HepG2 (cell line): ENCODE measurements around the gene MYO9A. TPM values are rescaled to one million over a fixed set of nuclear protein-coding genes. Genes with fewer than 3 reads are reported as not detected.

ENCODE experiments used
- BORCS8-MEF2B ChIP-seq: sonication (generic); formaldehyde crosslinking; IDR thresholded peaks from 2 replicates; pipeline ENCODE4 v1.8.0; 2022; ENCODE audit warnings: mild to moderate bottlenecking, missing genetic modification reagents
- HNF4G ChIP-seq, 2 experiments: sonication (generic) in 1 of 2; formaldehyde crosslinking in 1 of 2; IDR thresholded peaks; 2 replicates each; pipeline versions ENCODE4 v1.4.0 to v1.6.1; 2011 to 2020; ENCODE audit warnings: borderline replicate concordance in 2 of 2, low read depth in 2 of 2, mild to moderate bottlenecking in 2 of 2, low read length in 1 of 2, missing genetic modification reagents in 1 of 2, moderate library complexity in 1 of 2
- NFIC ChIP-seq: IDR thresholded peaks from 2 replicates; pipeline ENCODE4 v1.6.1; 2012; ENCODE audit warnings: mild to moderate bottlenecking, low read length, inconsistent platforms
- NR2F1 ChIP-seq, 2 experiments: fragments of 450-650 bp in 1 of 2; formaldehyde crosslinking in 1 of 2; IDR thresholded peaks; 2 replicates each; pipeline versions ENCODE4 v1.5.0 to v1.6.1; 2016 to 2020; ENCODE audit warnings: mild to moderate bottlenecking in 1 of 2, missing compliant biosample characterization in 1 of 2, missing genetic modification reagents in 1 of 2, moderate library complexity in 1 of 2
- NR3C1 ChIP-seq: sonication (generic); formaldehyde crosslinking; IDR thresholded peaks from 2 replicates; pipeline ENCODE4 v1.4.0; 2020; ENCODE audit warnings: missing genetic modification reagents
- ZNF558 ChIP-seq: sonication (generic); formaldehyde crosslinking; IDR thresholded peaks from 2 replicates; pipeline ENCODE4 v1.9.0; 2022; ENCODE audit warnings: mild to moderate bottlenecking, missing genetic modification reagents, borderline replicate concordance
- ZNF777 ChIP-seq: sonication (generic); formaldehyde crosslinking; IDR thresholded peaks from 2 replicates; pipeline ENCODE4 v1.4.0; 2020; ENCODE audit warnings: missing genetic modification reagents
- ZNF839 ChIP-seq: sonication (generic); formaldehyde crosslinking; IDR thresholded peaks from 2 replicates; pipeline ENCODE4 v1.4.0; 2020; ENCODE audit warnings: missing genetic modification reagents, mild to moderate bottlenecking, borderline replicate concordance
- polyA plus RNA-seq, 8 experiments: library from polyadenylated mRNA; depleted of rRNA in 3 of 8; stranded (reverse) in 7 of 8; unstranded in 1 of 8; fragments of >200 nt; fragmentation: Illumina TruSeq in 4 of 8; extraction: Trizol in 4 of 8; gene quantifications; 2 replicates each; pipeline versions ENCODE4 v1.2.1 to v1.2.3, GENCODE V29; 2011 to 2016; ENCODE audit warnings: low read depth in 4 of 8, missing spikeins in 1 of 8, mixed read lengths in 1 of 8; ENCODE audit not compliant: insufficient read depth in 1 of 8
- total RNA-seq, 5 experiments: library from RNA; depleted of rRNA; stranded (reverse); fragments of >200 nt; fragmentation: Illumina TruSeq; extraction: Trizol; gene quantifications; 2 replicates each; pipeline ENCODE4 v1.2.3, GENCODE V29; 2016; ENCODE audit warnings: low read depth in 1 of 5
- TF ChIP-seq, protein P1 (sequence below): sonication (generic); formaldehyde crosslinking; IDR thresholded peaks from 2 replicates; pipeline ENCODE4 v1.5.0; 2020; ENCODE audit warnings: missing genetic modification reagents, mild to moderate bottlenecking, borderline replicate concordance
- TF ChIP-seq, protein P2 (sequence below): sonication (generic); formaldehyde crosslinking; IDR thresholded peaks from 2 replicates; pipeline ENCODE4 v1.4.0; 2020; ENCODE audit warnings: mild to moderate bottlenecking, missing genetic modification reagents
- TF ChIP-seq, protein P3 (sequence below): sonication (generic); formaldehyde crosslinking; IDR thresholded peaks from 2 replicates; pipeline ENCODE4 v1.9.0; 2021; ENCODE audit warnings: missing genetic modification reagents, mild to moderate bottlenecking, borderline replicate concordance
- TF ChIP-seq, protein P4 (sequence below): sonication (generic); formaldehyde crosslinking; IDR thresholded peaks from 2 replicates; pipeline ENCODE4 v1.4.0; 2020; ENCODE audit warnings: missing genetic modification reagents
- TF ChIP-seq, protein P5 (sequence below): sonication (generic); formaldehyde crosslinking; IDR thresholded peaks from 2 replicates; pipeline ENCODE4 v1.4.0; 2020; ENCODE audit warnings: missing genetic modification reagents
- TF ChIP-seq, protein P6 (sequence below), 2 experiments: sonication (generic) in 1 of 2; formaldehyde crosslinking in 1 of 2; IDR thresholded peaks; 2 replicates each; pipeline versions ENCODE4 v1.4.0 to v1.6.1; 2016 to 2020; ENCODE audit warnings: borderline replicate concordance in 1 of 2, low read depth in 1 of 2, mild to moderate bottlenecking in 1 of 2, missing genetic modification reagents in 1 of 2

Gene MYO9A
- total and polyA plus RNA-seq, 2 of the 13 experiments (the other 11 are each of a cell fraction or from before 2014, with no cell fraction given): 4.8 to 15.3 TPM

DNA sequence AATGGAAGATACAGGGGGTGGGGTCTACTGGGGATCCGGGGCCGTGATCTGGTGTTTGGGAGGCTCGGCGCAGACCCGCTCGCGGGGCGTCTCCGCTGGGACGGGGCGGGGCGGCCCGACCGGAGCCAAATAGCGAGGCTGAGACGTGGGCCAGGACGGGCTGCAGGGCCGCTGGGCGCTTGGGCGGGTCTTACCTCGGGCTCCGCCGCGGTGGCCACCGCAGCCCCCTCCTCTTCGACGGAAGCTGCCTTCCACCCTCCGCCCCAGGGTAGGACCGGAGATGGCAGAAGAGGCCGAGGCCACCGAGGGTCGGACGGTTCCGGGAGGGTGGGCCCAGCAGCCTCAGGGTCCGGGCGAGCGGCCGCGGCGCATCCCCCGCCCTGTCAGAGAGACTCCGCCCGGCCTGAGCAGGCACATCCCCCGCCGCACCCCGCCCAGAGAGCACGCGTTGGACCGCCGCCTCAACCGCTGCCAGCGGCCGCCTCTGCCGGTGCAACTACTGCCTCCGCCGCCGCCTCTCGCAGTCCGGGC, 399 bp downstream of the MYO9A start (continued):
- TF ChIP-seq, protein P1, sequence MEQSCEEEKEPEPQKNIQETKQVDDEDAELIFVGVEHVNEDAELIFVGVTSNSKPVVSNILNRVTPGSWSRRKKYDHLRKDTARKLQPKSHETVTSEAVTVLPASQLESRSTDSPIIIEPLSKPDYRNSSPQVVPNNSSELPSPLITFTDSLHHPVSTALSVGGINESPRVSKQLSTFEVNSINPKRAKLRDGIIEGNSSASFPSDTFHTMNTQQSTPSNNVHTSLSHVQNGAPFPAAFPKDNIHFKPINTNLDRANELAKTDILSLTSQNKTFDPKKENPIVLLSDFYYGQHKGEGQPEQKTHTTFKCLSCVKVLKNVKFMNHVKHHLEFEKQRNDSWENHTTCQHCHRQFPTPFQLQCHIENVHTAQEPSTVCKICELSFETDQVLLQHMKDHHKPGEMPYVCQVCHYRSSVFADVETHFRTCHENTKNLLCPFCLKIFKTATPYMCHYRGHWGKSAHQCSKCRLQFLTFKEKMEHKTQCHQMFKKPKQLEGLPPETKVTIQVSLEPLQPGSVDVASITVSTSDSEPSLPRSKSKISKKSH (CRISPR knock-in tag): 0 out of 2 replicates have a peak, but pooled peaks have one; percentile 17
- TF ChIP-seq ZNF558 (no peak), ZNF777 (CRISPR knock-in tag) (peak; percentile 94), NFIC (no peak), BORCS8-MEF2B (CRISPR knock-in tag) (peak; percentile 19; the same call in 1 of the 2 replicates), HNF4G (IDR thresholded peaks at IDR 0.05; ENCODE audit: borderline replicate concordance, low read depth, low read length) (no peak), HNF4G (CRISPR knock-in tag; IDR thresholded peaks at IDR 0.05; ENCODE audit: borderline replicate concordance, low read depth) (no peak), NR2F1 (CRISPR knock-in tag; IDR thresholded peaks at IDR 0.05) (no peak), NR3C1 (no peak), ZNF839 (no peak)
- TF ChIP-seq, protein P2, sequence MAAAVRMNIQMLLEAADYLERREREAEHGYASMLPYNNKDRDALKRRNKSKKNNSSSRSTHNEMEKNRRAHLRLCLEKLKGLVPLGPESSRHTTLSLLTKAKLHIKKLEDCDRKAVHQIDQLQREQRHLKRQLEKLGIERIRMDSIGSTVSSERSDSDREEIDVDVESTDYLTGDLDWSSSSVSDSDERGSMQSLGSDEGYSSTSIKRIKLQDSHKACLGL (CRISPR knock-in tag): peak; percentile 83; the same call in 1 of the 2 replicates
- TF ChIP-seq, protein P3, sequence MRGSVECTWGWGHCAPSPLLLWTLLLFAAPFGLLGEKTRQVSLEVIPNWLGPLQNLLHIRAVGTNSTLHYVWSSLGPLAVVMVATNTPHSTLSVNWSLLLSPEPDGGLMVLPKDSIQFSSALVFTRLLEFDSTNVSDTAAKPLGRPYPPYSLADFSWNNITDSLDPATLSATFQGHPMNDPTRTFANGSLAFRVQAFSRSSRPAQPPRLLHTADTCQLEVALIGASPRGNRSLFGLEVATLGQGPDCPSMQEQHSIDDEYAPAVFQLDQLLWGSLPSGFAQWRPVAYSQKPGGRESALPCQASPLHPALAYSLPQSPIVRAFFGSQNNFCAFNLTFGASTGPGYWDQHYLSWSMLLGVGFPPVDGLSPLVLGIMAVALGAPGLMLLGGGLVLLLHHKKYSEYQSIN (CRISPR knock-in tag): no peak
- TF ChIP-seq, protein P4, sequence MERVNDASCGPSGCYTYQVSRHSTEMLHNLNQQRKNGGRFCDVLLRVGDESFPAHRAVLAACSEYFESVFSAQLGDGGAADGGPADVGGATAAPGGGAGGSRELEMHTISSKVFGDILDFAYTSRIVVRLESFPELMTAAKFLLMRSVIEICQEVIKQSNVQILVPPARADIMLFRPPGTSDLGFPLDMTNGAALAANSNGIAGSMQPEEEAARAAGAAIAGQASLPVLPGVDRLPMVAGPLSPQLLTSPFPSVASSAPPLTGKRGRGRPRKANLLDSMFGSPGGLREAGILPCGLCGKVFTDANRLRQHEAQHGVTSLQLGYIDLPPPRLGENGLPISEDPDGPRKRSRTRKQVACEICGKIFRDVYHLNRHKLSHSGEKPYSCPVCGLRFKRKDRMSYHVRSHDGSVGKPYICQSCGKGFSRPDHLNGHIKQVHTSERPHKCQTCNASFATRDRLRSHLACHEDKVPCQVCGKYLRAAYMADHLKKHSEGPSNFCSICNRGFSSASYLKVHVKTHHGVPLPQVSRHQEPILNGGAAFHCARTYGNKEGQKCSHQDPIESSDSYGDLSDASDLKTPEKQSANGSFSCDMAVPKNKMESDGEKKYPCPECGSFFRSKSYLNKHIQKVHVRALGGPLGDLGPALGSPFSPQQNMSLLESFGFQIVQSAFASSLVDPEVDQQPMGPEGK (CRISPR knock-in tag): no peak
- TF ChIP-seq, protein P5, sequence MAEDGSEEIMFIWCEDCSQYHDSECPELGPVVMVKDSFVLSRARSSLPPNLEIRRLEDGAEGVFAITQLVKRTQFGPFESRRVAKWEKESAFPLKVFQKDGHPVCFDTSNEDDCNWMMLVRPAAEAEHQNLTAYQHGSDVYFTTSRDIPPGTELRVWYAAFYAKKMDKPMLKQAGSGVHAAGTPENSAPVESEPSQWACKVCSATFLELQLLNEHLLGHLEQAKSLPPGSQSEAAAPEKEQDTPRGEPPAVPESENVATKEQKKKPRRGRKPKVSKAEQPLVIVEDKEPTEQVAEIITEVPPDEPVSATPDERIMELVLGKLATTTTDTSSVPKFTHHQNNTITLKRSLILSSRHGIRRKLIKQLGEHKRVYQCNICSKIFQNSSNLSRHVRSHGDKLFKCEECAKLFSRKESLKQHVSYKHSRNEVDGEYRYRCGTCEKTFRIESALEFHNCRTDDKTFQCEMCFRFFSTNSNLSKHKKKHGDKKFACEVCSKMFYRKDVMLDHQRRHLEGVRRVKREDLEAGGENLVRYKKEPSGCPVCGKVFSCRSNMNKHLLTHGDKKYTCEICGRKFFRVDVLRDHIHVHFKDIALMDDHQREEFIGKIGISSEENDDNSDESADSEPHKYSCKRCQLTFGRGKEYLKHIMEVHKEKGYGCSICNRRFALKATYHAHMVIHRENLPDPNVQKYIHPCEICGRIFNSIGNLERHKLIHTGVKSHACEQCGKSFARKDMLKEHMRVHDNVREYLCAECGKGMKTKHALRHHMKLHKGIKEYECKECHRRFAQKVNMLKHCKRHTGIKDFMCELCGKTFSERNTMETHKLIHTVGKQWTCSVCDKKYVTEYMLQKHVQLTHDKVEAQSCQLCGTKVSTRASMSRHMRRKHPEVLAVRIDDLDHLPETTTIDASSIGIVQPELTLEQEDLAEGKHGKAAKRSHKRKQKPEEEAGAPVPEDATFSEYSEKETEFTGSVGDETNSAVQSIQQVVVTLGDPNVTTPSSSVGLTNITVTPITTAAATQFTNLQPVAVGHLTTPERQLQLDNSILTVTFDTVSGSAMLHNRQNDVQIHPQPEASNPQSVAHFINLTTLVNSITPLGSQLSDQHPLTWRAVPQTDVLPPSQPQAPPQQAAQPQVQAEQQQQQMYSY (CRISPR knock-in tag): no peak
- TF ChIP-seq, protein P6, sequence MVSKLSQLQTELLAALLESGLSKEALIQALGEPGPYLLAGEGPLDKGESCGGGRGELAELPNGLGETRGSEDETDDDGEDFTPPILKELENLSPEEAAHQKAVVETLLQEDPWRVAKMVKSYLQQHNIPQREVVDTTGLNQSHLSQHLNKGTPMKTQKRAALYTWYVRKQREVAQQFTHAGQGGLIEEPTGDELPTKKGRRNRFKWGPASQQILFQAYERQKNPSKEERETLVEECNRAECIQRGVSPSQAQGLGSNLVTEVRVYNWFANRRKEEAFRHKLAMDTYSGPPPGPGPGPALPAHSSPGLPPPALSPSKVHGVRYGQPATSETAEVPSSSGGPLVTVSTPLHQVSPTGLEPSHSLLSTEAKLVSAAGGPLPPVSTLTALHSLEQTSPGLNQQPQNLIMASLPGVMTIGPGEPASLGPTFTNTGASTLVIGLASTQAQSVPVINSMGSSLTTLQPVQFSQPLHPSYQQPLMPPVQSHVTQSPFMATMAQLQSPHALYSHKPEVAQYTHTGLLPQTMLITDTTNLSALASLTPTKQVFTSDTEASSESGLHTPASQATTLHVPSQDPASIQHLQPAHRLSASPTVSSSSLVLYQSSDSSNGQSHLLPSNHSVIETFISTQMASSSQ (IDR thresholded peaks at IDR 0.05; ENCODE audit: low read depth): no peak
- TF ChIP-seq, protein P6 (CRISPR knock-in tag; IDR thresholded peaks at IDR 0.05; ENCODE audit: borderline replicate concordance): no peak
